Kidney glomerular epithelial cell (primary cell): ENCODE measurements around the gene PHLPP2.
A peak's percentile ranks its signal among the peaks of the same experiment; 100 is the strongest.
"Not testable (repeated sequence)": the region's sequence is repeated elsewhere in the genome, so short reads cannot be mapped to it uniquely, and the experiment has no call there.

Source experiments
- DNase-seq: peaks from one replicate; lab custom pipeline; 2025; lab: John Stamatoyannopoulos, UW

The PHLPP2 gene

DNA sequence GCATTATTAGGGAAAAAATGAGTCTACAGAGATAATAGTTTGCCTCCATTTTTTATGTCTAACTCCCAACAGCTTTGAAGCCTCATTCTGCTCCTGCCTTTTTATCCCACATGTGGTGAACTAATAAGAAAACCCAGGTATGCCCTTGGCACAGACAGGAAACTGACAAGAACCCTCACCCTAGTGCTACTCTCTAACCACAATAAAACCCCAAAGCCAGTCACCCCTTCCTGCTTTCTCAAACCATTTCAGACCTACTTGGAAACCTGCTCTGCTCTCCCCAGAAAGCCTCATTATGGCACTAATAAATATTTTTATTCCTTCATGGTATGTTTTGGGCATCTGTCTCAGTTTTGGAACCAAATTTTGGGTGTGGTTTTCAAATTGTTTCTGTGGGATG, 102.4 kb downstream of the PHLPP2 start:
- DNase-seq: no peak

- no peak for DNase-seq
Observed at GRCh38 chr16:71618429-71618828, 106.1 kb downstream of the PHLPP2 start.

DNA sequence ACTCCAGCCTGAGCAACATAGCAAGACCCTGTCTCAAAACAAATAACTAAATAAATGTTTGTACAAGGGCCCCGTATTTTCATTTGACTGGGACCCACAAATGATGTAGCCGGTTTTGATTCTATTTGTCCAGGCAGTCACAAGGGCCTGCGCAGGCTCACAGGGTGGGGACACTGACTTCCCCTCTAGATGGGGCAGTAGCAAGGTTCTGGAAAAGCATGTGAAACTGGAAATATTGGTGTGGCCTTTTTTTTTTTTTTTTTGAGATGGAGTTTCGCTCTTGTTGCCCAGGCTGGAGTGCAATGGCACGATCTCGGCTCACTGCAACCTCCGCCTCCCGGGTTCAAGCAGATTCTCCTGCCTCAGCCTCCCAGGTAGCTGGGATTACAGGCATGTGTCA, 109.5 kb downstream of the PHLPP2 start:
- DNase-seq: not testable (repeated sequence)

GRCh38 chr16:71610936-71611871, 113.3 kb downstream of the PHLPP2 start:
- peak; percentile 40 for DNase-seq

GRCh38 chr16:71610447-71610846, 114.1 kb downstream of the PHLPP2 start:
- DNase-seq: no peak

- DNase-seq: no peak
Observed at GRCh38 chr16:71609066-71609465, 115.4 kb downstream of the PHLPP2 start.

GRCh38 chr16:71600822-71601221, 123.7 kb downstream of the PHLPP2 start:
- DNase-seq: no peak

DNA sequence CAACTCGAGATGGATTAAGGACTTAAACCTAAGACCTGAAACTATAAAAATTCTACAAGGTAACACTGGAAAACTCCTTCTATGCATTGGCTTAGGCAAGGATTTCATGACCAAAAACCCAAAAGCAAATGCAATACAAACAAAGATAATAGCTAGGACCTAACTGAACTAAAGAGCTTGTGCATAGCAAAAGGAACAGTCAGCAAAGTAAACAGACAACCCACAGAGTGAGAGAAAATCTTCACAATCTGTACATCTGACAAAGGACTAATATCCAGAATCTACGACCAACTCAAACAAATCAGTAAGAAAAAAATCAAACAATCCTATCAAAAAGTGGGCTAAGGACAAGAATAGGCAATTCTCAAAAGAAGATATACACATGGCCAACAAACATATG, 126.1 kb downstream of the PHLPP2 start:
- DNase-seq: not testable (repeated sequence)

- DNase-seq: not testable (repeated sequence)
Observed at GRCh38 chr16:71595340-71595826, 129.1 kb downstream of the PHLPP2 start.
